HepG2 (cell line): ENCODE measurements around the gene IL21R. TPM values are rescaled to one million over a fixed set of nuclear protein-coding genes. Genes with fewer than 3 reads are reported as not detected.

Experiments used
- ATAC-seq: fragments of 200-7000 bp; cut with Tn5 transposase; 3 replicates; pipeline ENCODE4 v1.9.1; 2020; ENCODE audit warnings: mild to moderate bottlenecking, moderate library complexity
- BruUV-seq: library from RNA; stranded (reverse); fragments of 400-500 nt; replicated peaks from 2 replicates; lab custom pipeline; 2021; lab: Mats Ljungman, UMichigan
- CTCF ChIA-PET: fragments of 300-600 bp; formaldehyde crosslinking; extraction: SDS; loops from one replicate; lab custom pipeline; 2021; ENCODE audit warnings: low total read pairs, inconsistent platforms, low intra/inter-chr PET ratio; lab: Yijun Ruan, JAX
- POLR2A ChIA-PET: fragments of 350-600 bp; sonication (Branson Sonifier 250); formaldehyde crosslinking; loops from one replicate; lab custom pipeline; 2020; ENCODE audit warnings: antibody characterized with exemption, inconsistent platforms; lab: Yijun Ruan, JAX
- DNase-seq: peaks from one replicate; pipeline ENCODE4 v3.0.0-alpha.2; 2015; ENCODE audit warnings: low spot score
- FAIRE-seq: peaks from 3 replicates; lab custom pipeline; 2011; peaks lifted over from hg19 to GRCh38; lab: Jason Lieb, UNC
- H2AFZ ChIP-seq: one replicate; pipeline ENCODE4 v1.6.1; 2011; ENCODE audit warnings: low read length, inconsistent platforms
- H3K27ac ChIP-seq: fragments of 300-600 bp; 3 replicates; pipeline ENCODE4 v1.8.0; 2011; ENCODE audit warnings: mixed run types, mild to moderate bottlenecking, mixed read lengths, low read length, inconsistent platforms; ENCODE audit not compliant: insufficient read depth; ENCODE audit errors: extremely low read length
- H3K27me3 ChIP-seq, 2 experiments: fragments of 200-600 bp in 1 of 2; 2 replicates in 1 of 2; 3 replicates in 1 of 2; pipeline versions ENCODE4 v1.6.0 to v1.8.0; 2011; ENCODE audit warnings: low read length in 2 of 2, mild to moderate bottlenecking in 2 of 2, moderate library complexity in 2 of 2, inconsistent platforms in 1 of 2; ENCODE audit not compliant: insufficient read depth in 2 of 2, control insufficient read depth in 1 of 2
- H3K36me3 ChIP-seq, 2 experiments: fragments of 200-600 bp in 1 of 2; replicated peaks in 1 of 2; 2 replicates in 1 of 2; 3 replicates in 1 of 2; pipeline versions ENCODE4 v1.5.1 to v1.8.0; 2011; ENCODE audit warnings: low read length in 2 of 2, inconsistent platforms in 1 of 2; ENCODE audit not compliant: insufficient read depth in 2 of 2, control insufficient read depth in 1 of 2
- H3K4me1 ChIP-seq: 2 replicates; pipeline ENCODE4 v1.5.1; 2012; ENCODE audit warnings: low read length, inconsistent platforms; ENCODE audit not compliant: insufficient read depth
- H3K4me2 ChIP-seq: 2 replicates; pipeline ENCODE4 v1.6.0; 2011; ENCODE audit warnings: low read depth, low read length, inconsistent platforms
- H3K4me3 ChIP-seq, 3 experiments: fragments of 200-600 bp in 1 of 3; sonication (generic), shearing (Covaris generic) in 1 of 3; replicated peaks in 1 of 3; 2 replicates each; pipeline ENCODE4 v1.5.1; 2011 to 2016; ENCODE audit warnings: low read length in 3 of 3, inconsistent platforms in 2 of 3, low read depth in 2 of 3, mild to moderate bottlenecking in 2 of 3, control low read depth in 1 of 3, mixed read lengths in 1 of 3; ENCODE audit not compliant: insufficient read depth in 1 of 3
- H3K79me2 ChIP-seq: one replicate; pipeline ENCODE4 v1.6.1; 2011; ENCODE audit warnings: low read length, inconsistent platforms; ENCODE audit not compliant: insufficient read depth
- H3K9ac ChIP-seq: 2 replicates; pipeline ENCODE4 v1.6.0; 2011; ENCODE audit warnings: mild to moderate bottlenecking, low read depth, low read length, inconsistent platforms; ENCODE audit not compliant: insufficient read depth
- H3K9me3 ChIP-seq: 2 replicates; pipeline ENCODE4 v1.5.1; 2012; ENCODE audit warnings: mild to moderate bottlenecking, low read length
- H4K20me1 ChIP-seq: 2 replicates; pipeline ENCODE4 v1.6.0; 2011; ENCODE audit warnings: inconsistent platforms, mild to moderate bottlenecking, low read length, moderate library complexity; ENCODE audit not compliant: insufficient read depth
- EEA1 ChIP-seq: sonication (generic); formaldehyde crosslinking; IDR thresholded peaks from 2 replicates; pipeline ENCODE4 v1.5.1; 2020; ENCODE audit warnings: mild to moderate bottlenecking, missing genetic modification reagents, borderline replicate concordance
- HMG20A ChIP-seq: IDR thresholded peaks from 2 replicates; pipeline ENCODE4 v1.6.1; 2016; ENCODE audit warnings: borderline replicate concordance
- JDP2 ChIP-seq: sonication (generic); formaldehyde crosslinking; IDR thresholded peaks from 2 replicates; pipeline ENCODE4 v1.8.1; 2022; ENCODE audit warnings: missing genetic modification reagents, borderline replicate concordance
- KDM5B ChIP-seq: sonication (generic); formaldehyde crosslinking; IDR thresholded peaks from 2 replicates; pipeline ENCODE4 v1.4.0; 2020; ENCODE audit warnings: missing genetic modification reagents, mild to moderate bottlenecking, borderline replicate concordance
- MBD4 ChIP-seq: IDR thresholded peaks from 2 replicates; pipeline ENCODE4 v1.6.1; 2012; ENCODE audit warnings: low read length, inconsistent platforms, borderline replicate concordance
- SCMH1 ChIP-seq: sonication (generic); formaldehyde crosslinking; IDR thresholded peaks from 2 replicates; pipeline ENCODE4 v1.9.0; 2021; ENCODE audit warnings: missing genetic modification reagents, mild to moderate bottlenecking, borderline replicate concordance
- SSRP1 ChIP-seq: IDR thresholded peaks from 2 replicates; pipeline ENCODE4 v1.6.1; 2016; ENCODE audit warnings: control low read depth
- ZEB1 ChIP-seq: IDR thresholded peaks from 2 replicates; pipeline ENCODE4 v1.6.1; 2012; ENCODE audit warnings: mild to moderate bottlenecking, low read depth, inconsistent platforms; ENCODE audit not compliant: insufficient replicate concordance
- ZNF563 ChIP-seq: sonication (generic); formaldehyde crosslinking; IDR thresholded peaks from 2 replicates; pipeline ENCODE4 v1.8.0; 2022; ENCODE audit warnings: mild to moderate bottlenecking, moderate library complexity, missing genetic modification reagents
- ZNF614 ChIP-seq: IDR thresholded peaks from 2 replicates; pipeline ENCODE4 v1.6.1; 2018; ENCODE audit warnings: missing biosample characterization, missing genetic modification reagents, inconsistent platforms, borderline replicate concordance
- ZNF776 ChIP-seq: sonication (generic); formaldehyde crosslinking; IDR thresholded peaks from 2 replicates; pipeline ENCODE4 v1.4.0; 2020; ENCODE audit warnings: mild to moderate bottlenecking, missing genetic modification reagents
- ZSCAN29 ChIP-seq: sonication (generic); formaldehyde crosslinking; conservative IDR thresholded peaks from 2 replicates; pipeline ENCODE4 v1.4.0; 2020; ENCODE audit warnings: mild to moderate bottlenecking, missing genetic modification reagents
- WGBS: methylation state at CpG from one replicate; pipeline ENCODE4 v1.1.6; 2017; ENCODE audit warnings: low lambda C conversion rate; 5-methylcytosine and 5-hydroxymethylcytosine counted together
- in situ Hi-C: cut with HindIII; loops from 2 replicates; pipeline ENCODE4 v1.10.0; 2017; ENCODE audit warnings: low pct_unique_long_range_greater_than_20kb; ENCODE audit not compliant: extremely low pct_ligation_motif_present
- intact Hi-C: fragments of 100-400 bp; cut with micrococcal nuclease; formaldehyde crosslinking; loops from one replicate; pipeline ENCODE4 v1.10.0; 2022; ENCODE audit not compliant: unreplicated experiment
- polyA plus RNA-seq, 8 experiments: library from polyadenylated mRNA; depleted of rRNA in 3 of 8; stranded (reverse) in 7 of 8; unstranded in 1 of 8; fragments of >200 nt; fragmentation: Illumina TruSeq in 4 of 8; extraction: Trizol in 4 of 8; gene quantifications; 2 replicates each; pipeline versions ENCODE4 v1.2.1 to v1.2.3, GENCODE V29; 2011 to 2016; ENCODE audit warnings: low read depth in 4 of 8, missing spikeins in 1 of 8, mixed read lengths in 1 of 8; ENCODE audit not compliant: insufficient read depth in 1 of 8
- total RNA-seq, 5 experiments: library from RNA; depleted of rRNA; stranded (reverse); fragments of >200 nt; fragmentation: Illumina TruSeq; extraction: Trizol; gene quantifications; 2 replicates each; pipeline ENCODE4 v1.2.3, GENCODE V29; 2016; ENCODE audit warnings: low read depth in 1 of 5
- TF ChIP-seq, protein P1 (sequence below): sonication (generic); formaldehyde crosslinking; IDR thresholded peaks from 2 replicates; pipeline ENCODE4 v1.4.0; 2020; ENCODE audit warnings: missing genetic modification reagents
- TF ChIP-seq, protein P2 (sequence below): sonication (generic); formaldehyde crosslinking; IDR thresholded peaks from 2 replicates; pipeline ENCODE4 v1.5.0; 2020; ENCODE audit warnings: mild to moderate bottlenecking, missing genetic modification reagents
- TF ChIP-seq, protein P3 (sequence below): fragments of 450-650 bp; IDR thresholded peaks from 2 replicates; pipeline ENCODE4 v1.6.1; 2016

IL21R gene
- total and polyA plus RNA-seq, 2 of the 13 experiments (the other 11 are each of a cell fraction or from before 2014, with no cell fraction given) = 0.49 to 0.64 TPM

DNA sequence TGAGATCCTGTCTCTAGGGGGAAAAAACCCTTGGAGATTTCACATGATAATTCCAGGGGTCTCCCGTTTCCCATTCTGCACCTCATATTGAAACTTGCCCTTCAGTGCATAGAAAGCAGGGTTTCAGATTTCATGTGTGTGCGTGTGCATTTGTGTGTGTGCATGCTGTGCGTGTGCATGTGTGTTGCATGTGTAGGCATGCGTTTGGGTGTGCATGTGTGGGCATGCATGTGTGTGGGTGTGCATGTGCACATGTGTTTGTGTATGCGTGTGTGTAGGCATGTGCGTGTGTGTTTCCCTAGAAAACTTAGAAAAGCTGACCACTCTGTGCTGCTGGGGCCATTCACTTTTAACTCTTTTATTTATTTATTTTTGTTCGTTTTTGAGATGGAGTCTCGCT lies 40.0 kb downstream of the IL21R start:
- FAIRE-seq (no peak), ATAC-seq (no peak), DNase-seq (no peak)
- Histone ChIP-seq H3K9me3 (peaks cover 11% of the 10 kb centered on the region), H2AFZ (no peak overlapping the region), H3K9ac (no peak overlapping the region), H3K27me3 (no peaks in the 10 kb centered on the region; a peak in 1 of 5 replicates), H3K4me3 (no peak overlapping the region), H4K20me1 (no peaks in the 10 kb centered on the region), H3K4me2 (no peak overlapping the region), H3K27ac (no peak overlapping the region), H3K36me3 (no peaks in the 10 kb centered on the region), H3K4me1 (no peaks in the 10 kb centered on the region), H3K79me2 (no peaks in the 10 kb centered on the region)
- no peak for TF ChIP-seq MBD4
- TF ChIP-seq SSRP1 (CRISPR knock-in tag) = no peak
- no peak for TF ChIP-seq EEA1 (CRISPR knock-in tag)
- TF ChIP-seq KDM5B = no peak
- TF ChIP-seq, protein P1, sequence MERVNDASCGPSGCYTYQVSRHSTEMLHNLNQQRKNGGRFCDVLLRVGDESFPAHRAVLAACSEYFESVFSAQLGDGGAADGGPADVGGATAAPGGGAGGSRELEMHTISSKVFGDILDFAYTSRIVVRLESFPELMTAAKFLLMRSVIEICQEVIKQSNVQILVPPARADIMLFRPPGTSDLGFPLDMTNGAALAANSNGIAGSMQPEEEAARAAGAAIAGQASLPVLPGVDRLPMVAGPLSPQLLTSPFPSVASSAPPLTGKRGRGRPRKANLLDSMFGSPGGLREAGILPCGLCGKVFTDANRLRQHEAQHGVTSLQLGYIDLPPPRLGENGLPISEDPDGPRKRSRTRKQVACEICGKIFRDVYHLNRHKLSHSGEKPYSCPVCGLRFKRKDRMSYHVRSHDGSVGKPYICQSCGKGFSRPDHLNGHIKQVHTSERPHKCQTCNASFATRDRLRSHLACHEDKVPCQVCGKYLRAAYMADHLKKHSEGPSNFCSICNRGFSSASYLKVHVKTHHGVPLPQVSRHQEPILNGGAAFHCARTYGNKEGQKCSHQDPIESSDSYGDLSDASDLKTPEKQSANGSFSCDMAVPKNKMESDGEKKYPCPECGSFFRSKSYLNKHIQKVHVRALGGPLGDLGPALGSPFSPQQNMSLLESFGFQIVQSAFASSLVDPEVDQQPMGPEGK = no peak
- TF ChIP-seq SCMH1 = no peak
- no peak for TF ChIP-seq JDP2 (CRISPR knock-in tag)
- no peak for TF ChIP-seq HMG20A (CRISPR knock-in tag)
- no peak for TF ChIP-seq ZNF563 (CRISPR knock-in tag)
- no peak for TF ChIP-seq ZNF776 (CRISPR knock-in tag)
- TF ChIP-seq ZNF614 (CRISPR knock-in tag) = no peak
- no peak for TF ChIP-seq ZEB1
- TF ChIP-seq, protein P2, sequence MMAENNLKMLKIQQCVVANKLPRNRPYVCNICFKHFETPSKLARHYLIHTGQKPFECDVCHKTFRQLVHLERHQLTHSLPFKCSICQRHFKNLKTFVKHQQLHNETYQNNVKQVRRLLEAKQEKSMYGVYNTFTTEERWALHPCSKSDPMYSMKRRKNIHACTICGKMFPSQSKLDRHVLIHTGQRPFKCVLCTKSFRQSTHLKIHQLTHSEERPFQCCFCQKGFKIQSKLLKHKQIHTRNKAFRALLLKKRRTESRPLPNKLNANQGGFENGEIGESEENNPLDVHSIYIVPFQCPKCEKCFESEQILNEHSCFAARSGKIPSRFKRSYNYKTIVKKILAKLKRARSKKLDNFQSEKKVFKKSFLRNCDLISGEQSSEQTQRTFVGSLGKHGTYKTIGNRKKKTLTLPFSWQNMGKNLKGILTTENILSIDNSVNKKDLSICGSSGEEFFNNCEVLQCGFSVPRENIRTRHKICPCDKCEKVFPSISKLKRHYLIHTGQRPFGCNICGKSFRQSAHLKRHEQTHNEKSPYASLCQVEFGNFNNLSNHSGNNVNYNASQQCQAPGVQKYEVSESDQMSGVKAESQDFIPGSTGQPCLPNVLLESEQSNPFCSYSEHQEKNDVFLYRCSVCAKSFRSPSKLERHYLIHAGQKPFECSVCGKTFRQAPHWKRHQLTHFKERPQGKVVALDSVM (CRISPR knock-in tag) = 0 out of 2 replicates have a peak, but pooled peaks have one; percentile 11
- no peak for TF ChIP-seq ZSCAN29
- TF ChIP-seq, protein P3, sequence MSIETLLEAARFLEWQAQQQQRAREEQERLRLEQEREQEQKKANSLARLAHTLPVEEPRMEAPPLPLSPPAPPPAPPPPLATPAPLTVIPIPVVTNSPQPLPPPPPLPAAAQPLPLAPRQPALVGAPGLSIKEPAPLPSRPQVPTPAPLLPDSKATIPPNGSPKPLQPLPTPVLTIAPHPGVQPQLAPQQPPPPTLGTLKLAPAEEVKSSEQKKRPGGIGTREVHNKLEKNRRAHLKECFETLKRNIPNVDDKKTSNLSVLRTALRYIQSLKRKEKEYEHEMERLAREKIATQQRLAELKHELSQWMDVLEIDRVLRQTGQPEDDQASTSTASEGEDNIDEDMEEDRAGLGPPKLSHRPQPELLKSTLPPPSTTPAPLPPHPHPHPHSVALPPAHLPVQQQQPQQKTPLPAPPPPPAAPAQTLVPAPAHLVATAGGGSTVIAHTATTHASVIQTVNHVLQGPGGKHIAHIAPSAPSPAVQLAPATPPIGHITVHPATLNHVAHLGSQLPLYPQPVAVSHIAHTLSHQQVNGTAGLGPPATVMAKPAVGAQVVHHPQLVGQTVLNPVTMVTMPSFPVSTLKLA = peak; percentile 96
- intact Hi-C loops = no loop called here
- no TSS peak for BruUV-seq
- ChIA-PET POLR2A (no interaction called here), CTCF (no interaction called here)
- 72% methylated on average over 8 of the region's 8 CpGs for WGBS
- in situ Hi-C loops = no loop called here
